ENCODE results near the gene KIF4A.

KIF4A gene

DNA sequence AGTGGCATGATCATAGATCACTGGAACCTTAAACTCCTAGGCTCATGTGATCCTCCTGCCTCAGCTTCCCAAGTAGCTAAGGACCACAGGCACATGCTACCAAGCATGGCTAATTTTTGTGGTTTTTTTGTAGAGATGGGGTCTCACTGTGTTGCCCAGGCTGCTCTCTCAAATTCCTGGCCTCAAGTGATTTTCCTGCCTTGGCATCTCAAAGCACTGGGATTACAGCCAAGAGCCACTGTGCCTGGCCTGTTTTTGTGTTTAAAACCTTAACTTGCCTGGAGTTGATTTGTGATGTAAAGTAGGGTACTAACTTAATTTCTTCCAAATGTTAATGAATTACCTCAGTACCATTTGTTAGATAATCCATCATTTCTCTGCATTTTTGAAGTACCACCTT, 177.1 kb downstream of the KIF4A start:
- TF ChIP-seq, protein P1, sequence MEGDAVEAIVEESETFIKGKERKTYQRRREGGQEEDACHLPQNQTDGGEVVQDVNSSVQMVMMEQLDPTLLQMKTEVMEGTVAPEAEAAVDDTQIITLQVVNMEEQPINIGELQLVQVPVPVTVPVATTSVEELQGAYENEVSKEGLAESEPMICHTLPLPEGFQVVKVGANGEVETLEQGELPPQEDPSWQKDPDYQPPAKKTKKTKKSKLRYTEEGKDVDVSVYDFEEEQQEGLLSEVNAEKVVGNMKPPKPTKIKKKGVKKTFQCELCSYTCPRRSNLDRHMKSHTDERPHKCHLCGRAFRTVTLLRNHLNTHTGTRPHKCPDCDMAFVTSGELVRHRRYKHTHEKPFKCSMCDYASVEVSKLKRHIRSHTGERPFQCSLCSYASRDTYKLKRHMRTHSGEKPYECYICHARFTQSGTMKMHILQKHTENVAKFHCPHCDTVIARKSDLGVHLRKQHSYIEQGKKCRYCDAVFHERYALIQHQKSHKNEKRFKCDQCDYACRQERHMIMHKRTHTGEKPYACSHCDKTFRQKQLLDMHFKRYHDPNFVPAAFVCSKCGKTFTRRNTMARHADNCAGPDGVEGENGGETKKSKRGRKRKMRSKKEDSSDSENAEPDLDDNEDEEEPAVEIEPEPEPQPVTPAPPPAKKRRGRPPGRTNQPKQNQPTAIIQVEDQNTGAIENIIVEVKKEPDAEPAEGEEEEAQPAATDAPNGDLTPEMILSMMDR (conservative IDR thresholded peaks at IDR 0.05; ENCODE audit: low read length): no peak
- DNase-seq (ENCODE audit: low read depth): no peak
- no peak overlapping the region for H3K4me3 ChIP-seq (ENCODE audit: low read length)

DNA sequence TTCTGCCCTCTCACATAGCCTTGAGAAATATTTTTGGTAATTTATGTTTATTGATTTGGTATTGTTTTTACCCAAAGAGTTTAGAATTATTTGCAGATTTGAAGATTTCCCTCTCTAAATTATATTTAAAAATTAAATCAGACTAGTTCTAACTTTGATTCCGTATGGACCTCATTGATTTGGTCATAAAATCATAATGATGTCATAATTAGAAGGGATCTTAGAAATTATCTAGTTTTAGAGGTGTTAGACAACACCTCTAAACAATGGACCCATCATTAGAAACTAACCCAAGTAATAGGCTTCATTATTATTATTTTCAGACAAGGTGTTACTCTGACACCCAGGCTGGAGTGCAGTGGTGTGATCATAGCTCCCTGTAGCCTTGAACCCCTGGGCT, 178.8 kb downstream of the KIF4A start:
- DNase-seq (ENCODE audit: low read depth): no peak
- no peak overlapping the region for H3K4me3 ChIP-seq (ENCODE audit: low read length)
- TF ChIP-seq, protein P1 (conservative IDR thresholded peaks at IDR 0.05; ENCODE audit: low read length): no peak
